ENCODE data around the gene KIAA1671.

KIAA1671 gene

DNA sequence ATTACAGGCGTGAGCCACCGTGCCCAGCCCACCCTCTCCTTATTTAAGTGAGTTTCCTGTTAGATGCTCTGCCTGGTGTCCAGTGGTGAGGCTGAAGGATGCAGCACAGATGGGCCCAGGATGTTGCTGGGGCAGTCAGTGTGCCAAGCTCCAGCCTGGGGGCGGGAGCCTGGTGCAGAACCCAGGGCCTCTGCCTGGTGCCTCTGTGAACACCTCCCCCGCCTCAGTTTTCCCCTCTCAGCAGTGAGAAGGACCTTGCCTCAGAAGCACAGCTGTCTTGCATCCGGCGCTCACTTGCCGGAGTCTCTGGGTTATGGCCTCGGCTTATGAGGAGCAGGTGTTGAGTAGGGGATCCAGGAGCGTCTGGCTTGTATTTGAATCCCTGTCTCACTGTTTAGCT is 116.2 kb downstream of the KIAA1671 start:
- no peak for DNase-seq (ENCODE audit: low read depth)

DNA sequence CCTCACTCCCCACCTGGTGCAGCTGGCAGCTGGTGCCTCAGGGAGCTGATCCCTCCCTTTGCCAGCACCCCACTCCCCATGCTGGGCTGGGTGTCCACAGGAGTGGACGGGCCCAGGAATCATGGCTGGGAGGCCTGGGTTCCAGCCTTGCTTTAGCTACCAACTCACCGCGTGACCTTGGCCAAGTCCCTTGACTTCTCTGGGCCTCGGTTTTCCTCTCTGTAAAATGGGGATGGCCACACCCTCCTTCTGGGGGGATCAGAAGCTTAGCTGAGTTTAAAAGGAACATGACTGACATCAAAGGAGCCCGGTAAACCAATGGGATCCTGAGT is 116.9 kb downstream of the KIAA1671 start:
- DNase-seq (ENCODE audit: low read depth): no peak

DNA sequence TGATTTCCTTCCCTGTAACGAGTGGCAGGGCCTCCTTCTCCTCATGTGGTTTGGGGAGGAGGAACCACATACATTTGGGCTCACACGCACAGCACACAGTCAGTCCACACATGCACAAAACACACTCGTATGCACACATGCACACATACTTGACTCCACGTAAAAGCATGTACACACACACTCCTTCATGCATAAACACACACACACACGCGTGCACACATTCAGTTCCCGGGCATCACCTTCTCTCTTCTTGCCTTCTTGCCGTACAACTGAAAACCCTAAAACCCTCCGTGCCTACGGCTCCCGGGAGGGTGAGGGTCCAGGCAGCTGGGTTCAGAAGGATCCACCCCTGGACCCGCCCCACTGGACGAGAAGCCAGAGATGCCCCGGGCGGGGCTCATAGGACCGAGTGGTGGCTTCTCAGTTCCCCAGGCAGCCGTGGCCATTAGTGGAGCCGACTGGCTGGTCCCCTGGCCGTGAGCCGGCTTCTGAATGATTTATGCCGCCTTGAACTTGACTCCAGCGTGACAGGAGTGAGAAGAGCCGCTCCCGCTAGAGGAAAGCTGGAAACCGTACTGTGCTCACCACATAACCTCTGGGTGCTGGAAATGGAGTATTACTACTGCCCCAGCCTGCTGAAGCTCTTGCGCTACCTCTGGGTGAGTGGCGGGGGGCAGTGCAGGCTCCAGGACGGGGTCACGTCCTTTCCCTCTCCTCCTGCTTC is 117.4 kb downstream of the KIAA1671 start:
- DNase-seq (ENCODE audit: low read depth): no peak

DNA sequence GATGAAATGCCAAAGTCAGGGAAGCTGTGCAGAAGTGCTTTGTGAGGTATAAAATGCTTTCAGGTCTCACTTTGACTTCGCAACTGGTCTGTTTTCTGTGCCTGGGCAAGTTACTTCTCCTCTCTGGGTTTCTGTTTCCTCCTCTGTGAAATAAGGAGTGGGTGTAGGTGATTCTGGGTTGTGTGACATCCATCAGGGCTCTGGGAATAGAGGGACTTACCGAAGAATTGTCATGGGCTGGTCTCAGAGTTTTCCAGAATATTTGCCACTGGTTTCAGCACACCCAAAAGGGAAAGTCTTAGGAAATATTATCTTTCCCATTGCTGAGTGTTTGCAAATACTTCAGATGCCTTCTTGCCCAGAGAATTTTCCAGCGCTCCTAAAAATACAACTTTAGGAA is 118.4 kb downstream of the KIAA1671 start:
- DNase-seq (ENCODE audit: low read depth): no peak

DNA sequence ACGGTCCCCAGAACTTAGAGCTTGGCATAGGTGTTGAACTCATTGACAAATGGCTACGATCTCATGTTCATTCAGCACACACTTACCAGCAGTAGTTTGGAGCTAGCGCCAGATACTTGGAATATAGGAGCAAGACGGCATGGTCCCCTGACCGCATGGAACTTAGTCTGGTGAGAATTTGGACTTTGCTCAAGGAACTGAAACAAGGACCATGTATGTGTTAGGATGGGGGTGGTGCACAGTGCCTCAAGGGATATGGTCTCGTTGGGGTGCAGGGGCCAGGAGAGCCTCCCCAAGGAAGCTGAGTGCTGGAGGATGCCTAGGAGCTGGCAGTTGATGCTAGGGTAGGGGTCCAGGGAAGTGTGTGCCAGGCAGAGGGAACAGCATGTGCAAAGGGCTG is 119.2 kb downstream of the KIAA1671 start:
- no peak for DNase-seq (ENCODE audit: low read depth)

DNA sequence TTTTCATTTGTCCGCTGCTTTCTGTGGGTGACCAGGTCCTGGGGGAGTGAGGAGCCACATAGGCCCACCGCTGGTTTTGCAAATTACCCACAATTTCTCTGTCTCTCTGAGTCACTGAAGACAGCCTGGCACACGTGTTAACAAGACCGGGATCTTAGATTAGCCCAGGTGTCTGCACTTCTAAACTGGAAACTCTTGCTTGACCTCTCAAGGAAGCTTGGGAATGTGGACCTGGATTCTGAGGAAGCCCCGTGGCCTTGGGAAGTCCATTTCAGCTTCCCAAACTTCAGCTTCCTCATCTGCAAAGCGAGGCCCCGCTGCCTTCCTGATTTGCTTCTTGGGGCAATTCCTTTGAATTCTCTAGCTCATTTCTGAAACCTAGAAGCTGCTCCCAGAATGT is 119.9 kb downstream of the KIAA1671 start:
- DNase-seq (ENCODE audit: low read depth): no peak

DNA sequence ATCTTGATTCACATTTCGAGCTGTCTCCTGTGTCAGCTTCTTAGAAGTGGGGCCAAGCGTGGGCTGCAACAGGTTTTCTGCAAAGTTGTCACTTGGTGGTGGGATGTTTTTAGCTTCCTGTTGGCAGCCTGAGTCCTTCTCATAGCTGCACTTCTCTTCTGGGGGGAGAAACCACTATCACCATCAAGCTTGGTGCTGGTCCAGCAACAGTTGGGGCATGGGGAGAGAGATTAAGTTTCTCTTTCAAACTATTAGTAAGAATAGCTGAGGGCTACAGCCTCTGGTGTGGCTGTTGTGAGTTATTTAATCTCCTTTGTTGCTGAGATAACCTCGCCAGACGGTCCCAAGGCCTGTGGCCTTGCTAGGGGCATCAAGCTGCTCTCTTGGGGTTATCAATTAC is 123.8 kb downstream of the KIAA1671 start:
- DNase-seq (ENCODE audit: low read depth): no peak

DNA sequence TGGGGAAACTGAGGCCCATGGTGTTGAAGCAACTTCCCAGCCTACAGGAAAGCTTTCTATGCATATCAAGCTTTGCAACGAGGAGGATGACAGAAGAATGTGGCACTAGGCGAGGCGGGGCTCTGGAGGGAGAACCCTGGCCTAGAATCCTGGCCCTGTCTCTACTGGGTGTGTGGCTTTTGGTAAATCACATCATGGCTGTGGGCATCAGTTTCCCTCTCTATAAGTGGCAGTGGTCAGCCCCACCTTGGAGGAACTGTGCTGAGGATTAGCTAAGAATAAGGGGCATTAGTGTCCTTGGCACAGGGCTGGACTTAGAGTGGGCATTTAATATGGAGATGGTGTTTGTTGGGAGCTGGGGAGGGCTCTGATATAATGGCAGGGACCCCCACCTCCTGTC is 124.5 kb downstream of the KIAA1671 start:
- DNase-seq (ENCODE audit: low read depth): no peak

DNA sequence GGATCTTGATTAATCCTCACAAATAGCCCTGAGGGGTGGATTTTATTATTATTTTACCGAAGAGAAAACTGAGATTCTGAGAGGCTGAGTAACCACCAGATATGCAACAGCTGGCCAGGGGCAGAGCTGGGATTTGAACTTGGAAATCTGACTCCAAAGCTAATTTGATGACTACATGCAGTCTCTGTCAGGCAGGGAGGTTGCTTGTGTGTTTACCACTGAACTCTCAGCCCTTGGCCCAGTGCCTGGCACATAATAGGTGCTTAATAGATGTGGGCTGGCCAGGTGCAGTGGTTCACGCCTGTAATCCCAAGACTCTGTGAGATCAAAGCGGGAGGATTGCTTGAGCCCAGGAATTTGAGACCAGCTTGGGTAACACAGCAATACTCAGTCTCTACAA is 125.4 kb downstream of the KIAA1671 start:
- DNase-seq (ENCODE audit: low read depth): no peak

DNA sequence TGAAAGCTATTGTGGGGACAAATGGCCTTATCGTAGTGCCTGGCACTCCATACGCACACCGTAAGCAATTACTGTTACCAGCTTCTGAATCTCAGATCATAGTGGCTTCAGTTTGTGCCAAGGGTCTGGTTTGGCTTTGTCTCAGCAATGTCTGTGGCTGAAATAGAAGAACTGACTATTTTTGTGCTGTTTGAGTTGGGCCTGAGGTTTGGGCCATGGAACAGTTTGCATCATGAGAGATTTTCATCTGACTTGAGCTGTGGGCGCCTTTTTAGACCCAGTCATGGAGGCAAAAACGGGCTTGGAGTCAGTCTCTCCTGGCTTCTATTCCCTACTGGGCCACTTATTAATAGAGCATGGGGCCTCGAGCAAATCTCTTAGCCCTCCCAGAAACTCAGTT is 126.1 kb downstream of the KIAA1671 start:
- no peak for DNase-seq (ENCODE audit: low read depth)

DNA sequence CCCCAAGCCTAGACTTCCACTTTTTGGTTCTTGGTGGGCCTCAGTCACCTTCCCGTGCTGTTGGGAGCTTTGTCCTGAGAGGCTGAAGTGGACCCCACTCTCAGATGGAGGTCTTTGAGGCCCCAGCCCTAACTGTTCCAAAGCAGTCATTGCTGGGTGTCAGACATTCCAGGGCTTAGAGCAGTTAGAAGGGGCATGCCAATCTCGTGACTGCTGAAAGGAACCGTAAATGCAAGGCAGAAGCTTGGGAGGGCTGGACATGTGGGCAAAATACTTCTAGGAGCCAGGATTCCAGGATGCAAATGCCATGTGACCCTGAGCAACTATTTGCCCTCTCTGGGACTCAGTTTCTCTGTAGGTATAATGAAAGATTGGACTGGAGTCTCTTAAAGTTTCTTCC is 128.3 kb downstream of the KIAA1671 start:
- no peak for DNase-seq (ENCODE audit: low read depth)

DNA sequence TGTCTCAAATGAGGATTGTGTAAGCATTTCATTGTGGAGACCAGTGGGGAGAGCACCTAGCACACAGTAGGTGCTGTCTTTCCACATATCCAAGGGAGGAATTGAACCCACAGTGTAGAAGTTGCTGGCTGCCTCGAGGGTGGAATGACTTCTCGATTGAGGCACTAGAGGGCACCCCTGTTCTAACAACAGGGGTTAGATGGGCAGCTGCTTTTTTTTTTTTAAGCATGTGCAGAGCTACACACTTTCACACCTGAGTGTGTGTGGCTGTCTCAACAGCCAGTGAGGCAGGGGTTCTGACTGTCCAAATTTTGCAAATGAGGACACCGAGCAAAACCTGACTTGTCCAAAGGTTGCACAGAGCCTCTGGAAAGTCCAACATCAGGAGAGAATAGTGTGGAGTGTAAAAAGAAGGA is 128.9 kb downstream of the KIAA1671 start:
- DNase-seq (ENCODE audit: low read depth): no peak

DNA sequence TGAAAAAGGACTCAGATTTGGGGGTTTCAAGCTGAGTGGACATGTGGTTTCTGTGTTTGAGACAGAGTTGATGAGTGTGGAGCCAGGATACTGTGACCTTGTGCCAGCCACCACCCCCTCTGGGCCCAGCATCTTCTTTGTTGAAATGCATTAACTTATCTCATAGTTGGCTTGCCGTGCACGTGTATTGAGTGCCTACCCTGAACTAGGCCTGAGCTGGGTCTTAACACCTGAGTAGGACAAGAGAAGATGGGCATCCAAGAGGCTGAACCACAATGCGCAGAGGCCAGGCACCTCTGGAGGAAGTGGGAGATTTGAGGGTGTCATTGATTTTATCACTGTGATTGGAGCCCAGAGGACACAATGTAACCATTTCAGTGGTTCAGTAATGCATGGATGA is 129.6 kb downstream of the KIAA1671 start:
- DNase-seq (ENCODE audit: low read depth): no peak

DNA sequence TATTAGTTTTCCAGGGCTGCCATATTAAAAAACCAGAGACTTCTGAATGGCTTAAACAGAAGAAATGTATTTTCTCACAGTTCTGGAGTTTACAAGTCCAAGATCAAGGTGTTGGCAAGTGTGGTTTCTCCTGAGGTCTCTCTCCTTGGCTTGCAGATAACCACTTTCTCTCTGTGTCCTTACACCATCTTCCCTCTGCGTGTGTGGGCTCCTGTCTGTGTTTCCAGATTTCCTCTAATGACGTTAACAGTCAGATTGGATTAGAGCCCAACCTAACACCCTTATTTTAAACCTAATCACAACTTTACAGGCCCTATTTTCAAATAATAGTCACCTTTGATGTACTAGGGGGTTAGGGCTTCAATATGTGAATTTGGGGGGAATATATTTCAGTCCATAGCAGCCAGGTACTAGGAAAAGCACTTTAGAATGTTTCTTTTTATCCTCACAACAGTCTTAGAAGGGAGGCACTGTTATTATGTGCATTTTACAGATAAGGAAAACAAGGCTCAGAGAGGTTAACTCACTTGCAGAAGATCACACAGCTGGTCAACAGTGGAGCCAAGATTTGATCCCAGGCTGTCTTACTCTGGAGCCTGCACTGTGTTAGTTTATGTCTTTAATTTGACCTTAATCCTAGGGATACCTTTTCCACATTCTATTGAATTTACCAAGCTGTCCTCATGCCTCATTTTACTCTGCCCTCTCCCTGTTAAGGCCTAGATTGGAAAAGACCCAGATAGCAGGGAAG is 130.7 kb downstream of the KIAA1671 start:
- DNase-seq (ENCODE audit: low read depth): no peak

DNA sequence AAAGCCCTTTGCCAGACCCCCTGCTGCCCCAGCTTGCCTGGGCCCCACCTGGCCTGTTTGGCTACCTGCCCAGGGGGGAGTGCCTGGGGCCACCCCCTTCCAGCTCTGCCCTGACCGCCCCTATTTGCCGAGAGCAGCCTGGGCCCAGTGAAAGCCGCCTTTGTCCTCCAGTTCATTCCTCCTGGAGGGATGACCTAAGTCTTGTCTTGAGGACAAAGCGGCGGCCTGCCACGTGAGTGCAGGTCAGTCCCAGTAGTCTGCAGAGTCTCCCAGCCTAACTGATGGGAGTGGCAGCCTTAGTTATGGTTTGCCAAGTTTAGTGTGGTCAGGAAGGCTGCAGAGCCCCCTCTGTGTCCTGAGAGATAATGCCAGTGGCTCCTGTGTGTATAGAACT is 131.3 kb downstream of the KIAA1671 start:
- DNase-seq (ENCODE audit: low read depth): no peak

DNA sequence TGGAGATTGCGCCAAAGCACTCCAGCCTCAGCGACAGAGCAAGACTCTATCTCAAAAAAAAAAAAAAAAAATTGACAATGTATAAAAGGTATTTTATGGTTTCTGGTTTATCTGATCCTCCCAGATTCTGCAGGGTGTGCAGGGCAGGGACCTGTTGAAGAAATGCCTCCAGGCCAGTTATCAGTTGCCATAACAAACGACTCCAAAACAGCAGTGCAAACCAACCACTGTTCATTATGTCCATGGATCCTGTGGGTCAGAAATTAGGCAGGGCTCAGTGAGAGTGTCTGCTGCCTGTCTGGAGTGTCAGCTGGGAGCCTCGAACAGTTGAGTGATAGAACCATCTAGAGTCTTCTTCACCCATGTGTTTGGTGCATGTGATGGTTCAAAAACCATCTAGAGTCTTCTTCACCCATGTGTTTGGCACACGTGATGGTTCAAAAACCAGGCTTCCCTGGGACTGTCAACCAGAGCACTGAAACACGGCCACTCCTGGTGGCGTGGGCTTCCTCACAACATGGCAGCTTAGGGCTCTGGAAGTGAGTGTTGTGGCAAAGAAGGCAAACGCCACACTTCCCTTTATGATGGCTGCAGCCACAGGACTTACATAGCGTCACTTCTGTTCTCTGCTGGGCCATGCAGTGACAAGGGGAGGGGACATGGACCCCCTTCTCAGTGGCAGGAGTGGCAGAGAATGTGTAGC is 132.0 kb downstream of the KIAA1671 start:
- DNase-seq (ENCODE audit: low read depth): no peak

DNA sequence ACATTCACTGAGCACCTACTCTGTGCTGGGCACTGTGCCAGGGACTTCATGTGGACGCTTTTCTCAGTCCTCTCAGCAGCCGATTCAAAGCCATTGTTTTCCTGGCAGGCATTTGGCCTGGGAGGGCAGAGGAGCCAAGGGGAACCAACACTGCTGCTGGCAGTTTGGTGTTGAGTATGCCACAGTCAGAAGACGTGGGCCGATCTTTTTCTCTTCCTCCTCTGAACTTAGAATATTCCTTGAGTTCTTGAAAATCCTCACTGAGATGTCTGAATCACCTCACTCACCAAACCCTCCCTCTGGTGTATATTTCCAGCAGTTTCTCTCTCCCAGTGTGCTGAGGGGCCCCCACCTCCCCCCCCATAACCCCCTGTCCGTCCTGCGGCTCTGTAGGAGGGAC is 132.6 kb downstream of the KIAA1671 start:
- no peak for DNase-seq (ENCODE audit: low read depth)

DNA sequence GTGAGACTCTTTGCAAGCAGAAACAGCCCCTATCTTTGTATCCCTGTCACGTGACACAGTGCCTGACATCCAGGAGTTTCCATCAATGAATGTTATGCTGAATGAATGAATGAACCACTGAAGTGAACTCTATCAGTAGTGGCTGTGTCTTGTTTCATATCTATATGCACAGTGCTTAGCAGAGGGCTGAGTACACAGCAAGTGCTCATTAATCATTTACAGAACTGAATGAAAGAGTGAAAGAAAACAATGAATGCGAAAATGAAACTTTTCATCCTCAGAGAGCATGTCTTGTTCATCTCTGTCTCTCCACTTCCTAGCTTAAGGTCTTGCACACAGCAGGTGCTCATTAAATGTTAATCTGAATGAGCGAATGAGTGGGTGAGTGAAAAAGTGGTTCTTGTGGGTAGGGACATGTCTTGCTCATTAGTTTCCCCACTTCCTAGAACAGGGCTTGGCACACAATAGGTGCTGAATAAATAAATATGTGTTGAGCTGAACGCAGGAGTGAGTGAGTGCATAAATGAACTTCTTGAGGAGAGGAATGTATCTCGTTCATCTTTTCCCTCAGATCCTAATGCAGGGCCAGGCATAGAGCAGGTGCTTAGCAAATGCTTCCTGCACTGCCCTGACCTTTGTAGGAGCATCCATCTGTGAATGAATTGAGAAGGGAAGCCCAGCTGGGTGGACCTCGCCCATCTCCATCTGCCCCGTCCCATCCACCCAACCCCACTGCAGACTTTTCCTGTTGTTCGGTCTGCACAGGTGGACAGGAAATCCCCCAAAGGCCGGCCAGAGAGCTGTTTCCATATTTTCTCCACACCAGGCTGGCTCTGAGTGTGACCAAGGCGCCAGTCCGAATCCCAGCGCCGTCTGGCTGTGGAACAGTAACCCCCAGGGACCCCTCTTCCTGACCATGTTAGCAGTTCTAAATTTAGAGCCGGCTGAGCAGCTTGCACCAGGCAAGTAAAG is 133.7 kb downstream of the KIAA1671 start:
- DNase-seq (ENCODE audit: low read depth): no peak

DNA sequence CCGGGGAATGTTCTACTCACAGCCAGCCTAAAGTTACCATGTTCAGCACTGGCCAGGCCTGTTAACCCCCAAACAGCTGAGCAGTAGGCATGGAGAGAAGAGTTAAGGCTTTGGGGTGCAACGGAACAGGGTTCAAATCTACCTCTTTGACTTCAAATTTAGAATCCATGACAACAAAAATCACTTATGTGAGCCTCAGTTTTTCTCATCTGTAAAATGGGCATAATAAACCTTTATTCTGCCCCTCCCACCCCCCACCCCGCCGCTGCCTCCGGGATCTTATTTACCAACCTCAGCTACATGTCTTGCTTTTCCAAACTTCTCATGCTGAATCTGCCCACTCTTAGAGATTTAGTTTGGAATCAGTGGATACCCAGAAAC is 134.4 kb downstream of the KIAA1671 start:
- no peak for DNase-seq (ENCODE audit: low read depth)

DNA sequence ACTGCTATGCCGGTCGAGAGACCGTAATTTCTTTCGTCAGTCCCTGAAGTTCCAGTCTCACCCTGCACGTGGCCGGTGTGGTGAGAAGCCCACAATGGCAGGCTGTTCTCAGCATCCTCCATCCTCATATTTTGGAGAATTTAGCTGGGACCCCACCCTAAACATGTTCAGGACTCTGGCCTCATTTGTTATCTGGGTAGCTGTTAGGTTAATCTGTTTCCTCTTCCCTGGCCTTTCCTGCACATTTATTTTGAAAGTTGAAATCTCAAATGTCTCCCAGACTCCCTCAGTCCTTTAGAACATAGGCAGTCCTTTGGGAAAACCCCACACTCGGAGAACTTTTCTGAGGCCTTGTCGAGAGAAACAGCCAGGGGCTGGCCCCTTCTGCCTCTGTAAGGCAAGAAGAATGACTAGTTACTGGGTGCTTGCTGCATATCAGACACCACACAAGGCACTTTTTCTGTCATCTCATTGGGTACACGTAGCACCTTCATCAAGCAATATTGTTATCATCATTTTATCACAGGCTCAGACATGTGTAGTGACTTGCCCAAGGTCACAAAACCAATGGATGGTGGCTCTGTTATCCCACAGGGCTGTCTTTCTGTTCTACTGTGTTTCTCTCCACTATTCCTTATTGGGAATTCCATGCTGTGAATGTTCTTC is 137.8 kb downstream of the KIAA1671 start:
- no peak for DNase-seq (ENCODE audit: low read depth)

DNA sequence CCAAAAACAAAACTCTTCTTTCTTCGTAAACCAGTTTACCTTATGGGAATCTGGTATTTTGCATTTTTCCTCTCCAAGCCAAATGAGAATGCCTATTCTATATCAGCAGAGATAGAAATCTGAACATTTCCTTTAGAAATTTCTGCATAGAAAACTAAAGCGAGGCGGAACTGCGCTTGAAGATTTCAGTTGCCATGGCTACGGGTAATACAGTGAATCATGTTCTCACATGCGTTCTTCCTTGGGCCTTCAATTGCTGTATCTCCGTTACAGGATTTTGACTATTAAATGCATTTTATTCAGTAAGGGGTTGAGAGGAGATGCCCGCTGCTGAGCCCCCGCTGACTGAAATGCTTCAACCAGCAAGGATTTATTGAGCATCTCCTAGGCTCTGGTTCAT is 138.9 kb downstream of the KIAA1671 start:
- no peak for DNase-seq (ENCODE audit: low read depth)

DNA sequence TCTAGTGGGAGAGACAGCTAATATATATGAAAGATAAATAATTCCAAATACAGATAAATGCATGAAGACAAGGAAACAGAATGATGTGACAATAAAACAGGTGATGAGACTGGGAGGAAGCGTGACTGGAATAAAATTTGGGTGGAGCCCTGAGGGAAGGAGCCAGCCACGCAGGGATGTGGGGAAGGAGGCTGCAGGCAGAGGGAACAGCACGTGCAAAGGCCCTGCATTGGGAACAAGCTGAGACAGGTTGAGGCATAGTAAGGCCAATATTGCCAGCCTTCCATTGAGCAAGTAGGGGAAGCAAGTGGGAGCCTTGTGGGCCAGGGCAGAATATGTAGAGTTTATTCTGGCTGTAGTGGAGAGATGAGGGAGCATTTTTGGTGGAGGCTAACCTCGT is 139.6 kb downstream of the KIAA1671 start:
- no peak for DNase-seq (ENCODE audit: low read depth)

Measured in GM04503 (cell line).